ENCODE measurements around the gene TBKBP1.
A peak's percentile ranks its signal among the peaks of the same experiment; 100 is the strongest.

Gene TBKBP1

DNA sequence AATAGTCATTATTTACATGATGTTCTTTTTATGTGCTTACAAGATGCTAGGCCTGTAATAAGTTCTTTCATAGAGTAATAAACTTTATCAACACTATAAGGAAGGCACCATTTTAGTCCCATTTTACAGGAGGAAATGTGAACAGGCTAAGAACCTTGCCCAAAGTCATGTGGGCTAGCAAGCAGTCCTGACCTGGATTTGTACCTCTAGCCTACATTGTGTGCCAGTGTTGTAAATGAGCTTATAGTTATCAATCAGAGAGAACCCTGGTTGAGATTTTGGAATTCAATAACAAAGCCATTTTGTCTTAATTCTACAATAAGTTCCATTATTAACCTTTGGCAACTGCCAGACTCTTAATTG is 6.7 kb upstream of the TBKBP1 start:
- peaks cover 3% of the 10 kb centered on the region for H3K79me2 ChIP-seq
- H3K9ac ChIP-seq, result no peak overlapping the region
- H3K27ac ChIP-seq, result no peak overlapping the region
- H3K4me1 ChIP-seq, result peaks cover 2% of the 10 kb centered on the region
- H3K4me2 ChIP-seq (ENCODE audit: low read length), result no peak overlapping the region
- H3K27me3 ChIP-seq (ENCODE audit: control insufficient read depth, insufficient read depth, low read length), result no peaks in the 10 kb centered on the region
- H3K4me3 ChIP-seq (ENCODE audit: low read depth, low read length), result no peak overlapping the region
- no peaks in the 10 kb centered on the region for H3K9me3 ChIP-seq (ENCODE audit: control insufficient read depth, low read length)
- TF ChIP-seq, protein P1, sequence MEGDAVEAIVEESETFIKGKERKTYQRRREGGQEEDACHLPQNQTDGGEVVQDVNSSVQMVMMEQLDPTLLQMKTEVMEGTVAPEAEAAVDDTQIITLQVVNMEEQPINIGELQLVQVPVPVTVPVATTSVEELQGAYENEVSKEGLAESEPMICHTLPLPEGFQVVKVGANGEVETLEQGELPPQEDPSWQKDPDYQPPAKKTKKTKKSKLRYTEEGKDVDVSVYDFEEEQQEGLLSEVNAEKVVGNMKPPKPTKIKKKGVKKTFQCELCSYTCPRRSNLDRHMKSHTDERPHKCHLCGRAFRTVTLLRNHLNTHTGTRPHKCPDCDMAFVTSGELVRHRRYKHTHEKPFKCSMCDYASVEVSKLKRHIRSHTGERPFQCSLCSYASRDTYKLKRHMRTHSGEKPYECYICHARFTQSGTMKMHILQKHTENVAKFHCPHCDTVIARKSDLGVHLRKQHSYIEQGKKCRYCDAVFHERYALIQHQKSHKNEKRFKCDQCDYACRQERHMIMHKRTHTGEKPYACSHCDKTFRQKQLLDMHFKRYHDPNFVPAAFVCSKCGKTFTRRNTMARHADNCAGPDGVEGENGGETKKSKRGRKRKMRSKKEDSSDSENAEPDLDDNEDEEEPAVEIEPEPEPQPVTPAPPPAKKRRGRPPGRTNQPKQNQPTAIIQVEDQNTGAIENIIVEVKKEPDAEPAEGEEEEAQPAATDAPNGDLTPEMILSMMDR (IDR thresholded peaks at IDR 0.05), result no peak
- no peak overlapping the region for H2AFZ ChIP-seq
- H3K36me3 ChIP-seq (ENCODE audit: control insufficient read depth, insufficient read depth, low read length), result no peaks in the 10 kb centered on the region

DNA sequence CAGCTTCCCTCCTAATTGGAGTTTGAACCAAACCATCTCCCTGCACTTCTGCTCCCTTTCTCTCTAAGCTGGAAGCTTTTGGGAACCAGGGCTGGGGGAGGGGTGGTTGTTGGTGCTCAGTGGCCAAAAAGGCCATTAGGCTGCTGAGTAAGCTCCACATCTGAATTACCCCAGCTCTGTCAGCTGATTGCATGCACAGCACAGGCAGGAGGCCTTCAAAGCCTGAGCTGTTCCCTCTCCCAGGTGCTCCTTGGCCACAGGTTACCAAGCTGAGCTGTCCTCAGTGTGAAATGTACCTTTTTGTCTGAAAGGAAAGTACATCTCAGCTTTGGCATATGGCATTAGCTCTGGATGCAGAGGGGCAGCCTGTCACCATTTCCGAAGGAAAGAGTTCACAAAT is 6.2 kb upstream of the TBKBP1 start:
- Histone ChIP-seq H3K4me2 (ENCODE audit: low read length) (no peak overlapping the region), H3K79me2 (peaks cover 3% of the 10 kb centered on the region), H2AFZ (no peak overlapping the region), H3K9ac (no peak overlapping the region), H3K4me1 (peaks cover 2% of the 10 kb centered on the region), H3K36me3 (ENCODE audit: control insufficient read depth, insufficient read depth, low read length) (no peaks in the 10 kb centered on the region), H3K27me3 (ENCODE audit: control insufficient read depth, insufficient read depth, low read length) (no peaks in the 10 kb centered on the region), H3K4me3 (ENCODE audit: low read depth, low read length) (no peak overlapping the region), H3K9me3 (ENCODE audit: control insufficient read depth, low read length) (no peaks in the 10 kb centered on the region), H3K27ac (no peak overlapping the region)
- TF ChIP-seq, protein P1 (IDR thresholded peaks at IDR 0.05), result no peak

DNA sequence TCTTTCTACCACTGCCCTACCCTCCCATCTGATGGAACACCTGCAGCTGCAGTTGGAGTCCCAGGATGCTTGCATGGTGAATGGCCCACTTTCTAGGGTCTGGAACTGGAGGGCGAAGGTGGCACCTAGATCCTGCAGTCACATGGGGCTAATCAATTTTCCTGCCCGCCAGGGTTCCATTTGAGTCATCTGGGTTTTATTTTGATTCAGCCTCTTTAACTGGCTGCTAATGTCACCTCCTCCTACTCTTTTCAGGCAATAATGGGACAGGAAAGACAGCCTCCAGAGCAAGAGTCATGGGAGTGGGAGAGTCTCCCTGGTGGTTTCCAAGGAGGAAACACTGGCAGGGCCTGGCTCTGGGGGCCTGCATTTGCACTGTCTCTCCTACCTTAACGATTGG is 3.8 kb upstream of the TBKBP1 start:
- TF ChIP-seq, protein P1 (IDR thresholded peaks at IDR 0.05), result no peak
- no peaks in the 10 kb centered on the region for H3K27me3 ChIP-seq (ENCODE audit: control insufficient read depth, insufficient read depth, low read length)
- no peak overlapping the region for H3K27ac ChIP-seq

DNA sequence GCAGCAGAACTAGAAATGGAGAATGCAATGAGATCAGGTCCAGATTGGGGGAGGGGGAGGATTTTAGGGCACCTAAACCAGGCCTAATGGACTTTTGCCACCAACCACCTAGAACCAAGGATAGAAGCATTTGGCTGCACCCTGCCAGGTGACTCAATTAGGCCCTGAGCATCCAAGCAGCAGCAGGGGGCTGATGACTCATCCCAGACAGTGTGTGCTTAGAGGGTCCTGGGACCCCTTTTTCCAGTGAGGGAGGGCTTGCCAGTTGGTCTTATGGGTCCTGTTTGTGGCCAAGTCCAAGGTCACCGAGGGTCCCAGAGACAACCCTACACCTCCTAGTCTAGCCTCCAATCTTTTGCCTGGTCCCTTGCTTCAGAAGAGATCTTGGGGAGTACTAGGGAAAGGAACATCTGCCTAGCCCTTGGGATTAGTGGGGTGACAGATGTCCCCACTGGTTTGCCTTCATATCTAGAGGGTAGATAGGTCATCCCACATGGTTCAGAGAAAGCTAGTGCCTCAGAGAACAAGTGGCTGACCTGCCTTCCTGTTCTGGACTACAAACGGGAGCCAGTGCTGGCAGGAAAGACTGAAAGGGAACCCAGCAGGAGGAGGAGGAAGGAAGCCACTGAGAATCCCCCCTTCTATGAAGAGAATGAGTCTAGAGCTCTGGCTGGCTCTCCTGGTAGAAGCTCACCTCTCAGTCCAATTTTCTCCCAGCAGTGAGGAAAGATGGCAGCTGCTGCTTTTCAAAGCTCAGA is 1.6 kb upstream of the TBKBP1 start:
- TF ChIP-seq, protein P1 (IDR thresholded peaks at IDR 0.05), result no peak
- Histone ChIP-seq H3K9ac (no peak overlapping the region), H3K27ac (no peak overlapping the region), H3K4me2 (ENCODE audit: low read length) (no peak overlapping the region), H3K79me2 (peaks cover 3% of the 10 kb centered on the region), H2AFZ (peak overlapping the region; percentile 63), H3K9me3 (ENCODE audit: control insufficient read depth, low read length) (no peaks in the 10 kb centered on the region), H3K4me1 (peaks cover 9% of the 10 kb centered on the region), H3K27me3 (ENCODE audit: control insufficient read depth, insufficient read depth, low read length) (no peaks in the 10 kb centered on the region), H3K36me3 (ENCODE audit: control insufficient read depth, insufficient read depth, low read length) (no peaks in the 10 kb centered on the region), H3K4me3 (ENCODE audit: low read depth, low read length) (no peak overlapping the region)

More for the DNA sequence above, 3.8 kb upstream of the TBKBP1 start:
- no peak overlapping the region for H2AFZ ChIP-seq
- no peak overlapping the region for H3K9ac ChIP-seq
- H3K79me2 ChIP-seq, result peaks cover 3% of the 10 kb centered on the region
- H3K4me3 ChIP-seq (ENCODE audit: low read depth, low read length), result no peak overlapping the region
- H3K36me3 ChIP-seq (ENCODE audit: control insufficient read depth, insufficient read depth, low read length), result no peaks in the 10 kb centered on the region
- no peak overlapping the region for H3K4me2 ChIP-seq (ENCODE audit: low read length)
- no peaks in the 10 kb centered on the region for H3K9me3 ChIP-seq (ENCODE audit: control insufficient read depth, low read length)
- H3K4me1 ChIP-seq, result peaks cover 9% of the 10 kb centered on the region
